Gastroesophageal sphincter (tissue), 4 donors: Measurements from ENCODE around the gene CHCHD1. TPM values are rescaled to one million over a fixed set of nuclear protein-coding genes. Genes with fewer than 3 reads are reported as not detected.

Source experiments
- ATAC-seq: fragments of 150-250 bp; one replicate; pipeline ENCODE4 v1.9.1; 2016; ENCODE audit warnings: mild to moderate bottlenecking, moderate library complexity
- H3K27ac ChIP-seq, 4 donors: fragments of 200-600 bp; sonication (generic) in 3 of 4; 1 replicate in 3 of 4; 2 replicates in 1 of 4; pipeline ENCODE4 v1.5.1; 2016 to 2019
- H3K27me3 ChIP-seq: fragments of 200-600 bp; sonication (generic); one replicate; pipeline ENCODE4 v1.5.1; 2019
- H3K36me3 ChIP-seq, 2 donors: fragments of 200-600 bp; sonication (generic); one replicate each; pipeline ENCODE4 v1.5.1; 2019; ENCODE audit warnings: control low read depth in 1 of 2
- H3K4me1 ChIP-seq, 3 donors: fragments of 200-600 bp; sonication (generic); 1 replicate in 2 of 3; 2 replicates in 1 of 3; pipeline ENCODE4 v1.5.1; 2016 to 2019; ENCODE audit warnings: control low read depth in 2 of 3
- H3K4me3 ChIP-seq, 2 donors: fragments of 200-600 bp; sonication (generic); one replicate each; pipeline ENCODE4 v1.5.1; 2019; ENCODE audit warnings: mild to moderate bottlenecking in 1 of 2, moderate library complexity in 1 of 2
- H3K9me3 ChIP-seq, 3 donors: fragments of 200-600 bp; sonication (generic); one replicate each; pipeline ENCODE4 v1.5.1; 2017 to 2019; ENCODE audit warnings: control low read depth in 2 of 3
- EP300 ChIP-seq: sonication (generic); formaldehyde crosslinking; IDR thresholded peaks from one replicate; pipeline ENCODE4 v1.6.1; 2017; ENCODE audit warnings: antibody characterized with exemption, mild to moderate bottlenecking
- POLR2A ChIP-seq, 2 donors: fragments of 450-650 bp; IDR thresholded peaks; one replicate each; pipeline ENCODE4 v1.6.1; 2017; ENCODE audit warnings: antibody characterized with exemption in 2 of 2, mild to moderate bottlenecking in 2 of 2, moderate library complexity in 1 of 2
- POLR2AphosphoS5 ChIP-seq: sonication (generic); formaldehyde crosslinking; IDR thresholded peaks from one replicate; pipeline ENCODE4 v1.6.1; 2017; ENCODE audit warnings: antibody characterized with exemption
- WGBS, 2 donors: methylation state at CpG; one replicate each; pipeline ENCODE4 v1.1.5; 2018; ENCODE audit warnings: low coverage in 1 of 2; 5-methylcytosine and 5-hydroxymethylcytosine counted together
- total RNA-seq, 4 donors: library from RNA; depleted of rRNA; stranded (reverse); fragments of >200 nt; gene quantifications; one replicate each; pipeline ENCODE4 v1.1.0, GENCODE V29; 2016
- TF ChIP-seq, protein P1 (sequence below), 4 experiments: fragments of 200-600 bp in 2 of 4; fragments of 450-650 bp in 2 of 4; sonication (generic) in 1 of 4; IDR thresholded peaks; one replicate each; pipeline ENCODE4 v1.5.1; 2017 to 2019; ENCODE audit warnings: antibody characterized with exemption in 4 of 4, mild to moderate bottlenecking in 2 of 4, moderate library complexity in 2 of 4

Gene CHCHD1
- total RNA-seq, 4 donors from 2014 or later: 19.9 to 29.5 (median 21.4) TPM

DNA sequence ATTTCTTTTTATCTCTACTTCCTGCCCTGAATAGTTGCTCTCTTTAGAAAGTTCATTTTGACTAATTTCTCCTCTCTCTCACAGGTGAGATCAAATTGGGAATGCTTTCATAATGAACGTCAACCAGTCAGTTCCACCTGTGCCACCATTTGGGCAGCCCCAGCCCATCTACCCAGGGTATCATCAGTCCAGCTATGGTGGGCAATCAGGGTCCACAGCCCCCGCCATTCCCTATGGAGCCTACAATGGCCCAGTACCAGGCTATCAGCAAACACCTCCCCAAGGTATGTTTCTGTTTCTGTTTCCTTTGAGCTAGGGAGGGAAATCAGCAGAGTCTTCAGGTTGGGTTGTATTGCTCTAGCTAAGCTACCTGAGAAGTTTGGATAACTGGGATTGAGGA is 35.1 kb upstream of the CHCHD1 start:
- 44 to 86% methylated on average over 1 to 2 of the region's 2 CpGs for WGBS, 2 donors
- Histone ChIP-seq H3K4me1 (peaks cover 0 to 82% (median 9%) of the 10 kb centered on the region in 3 donors), H3K27me3 (no peaks in the 10 kb centered on the region), H3K27ac (no peak overlapping the region), H3K4me3 (no peak overlapping the region), H3K36me3 (peaks cover 0 to 52% of the 10 kb centered on the region in 2 donors), H3K9me3 (no peaks in the 10 kb centered on the region)
- TF ChIP-seq, protein P1, sequence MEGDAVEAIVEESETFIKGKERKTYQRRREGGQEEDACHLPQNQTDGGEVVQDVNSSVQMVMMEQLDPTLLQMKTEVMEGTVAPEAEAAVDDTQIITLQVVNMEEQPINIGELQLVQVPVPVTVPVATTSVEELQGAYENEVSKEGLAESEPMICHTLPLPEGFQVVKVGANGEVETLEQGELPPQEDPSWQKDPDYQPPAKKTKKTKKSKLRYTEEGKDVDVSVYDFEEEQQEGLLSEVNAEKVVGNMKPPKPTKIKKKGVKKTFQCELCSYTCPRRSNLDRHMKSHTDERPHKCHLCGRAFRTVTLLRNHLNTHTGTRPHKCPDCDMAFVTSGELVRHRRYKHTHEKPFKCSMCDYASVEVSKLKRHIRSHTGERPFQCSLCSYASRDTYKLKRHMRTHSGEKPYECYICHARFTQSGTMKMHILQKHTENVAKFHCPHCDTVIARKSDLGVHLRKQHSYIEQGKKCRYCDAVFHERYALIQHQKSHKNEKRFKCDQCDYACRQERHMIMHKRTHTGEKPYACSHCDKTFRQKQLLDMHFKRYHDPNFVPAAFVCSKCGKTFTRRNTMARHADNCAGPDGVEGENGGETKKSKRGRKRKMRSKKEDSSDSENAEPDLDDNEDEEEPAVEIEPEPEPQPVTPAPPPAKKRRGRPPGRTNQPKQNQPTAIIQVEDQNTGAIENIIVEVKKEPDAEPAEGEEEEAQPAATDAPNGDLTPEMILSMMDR (IDR thresholded peaks at IDR 0.05): no peak
- TF ChIP-seq POLR2A (IDR thresholded peaks at IDR 0.05): no peak
- TF ChIP-seq POLR2AphosphoS5: no peak
- no peak for TF ChIP-seq EP300
- no peak for ATAC-seq

DNA sequence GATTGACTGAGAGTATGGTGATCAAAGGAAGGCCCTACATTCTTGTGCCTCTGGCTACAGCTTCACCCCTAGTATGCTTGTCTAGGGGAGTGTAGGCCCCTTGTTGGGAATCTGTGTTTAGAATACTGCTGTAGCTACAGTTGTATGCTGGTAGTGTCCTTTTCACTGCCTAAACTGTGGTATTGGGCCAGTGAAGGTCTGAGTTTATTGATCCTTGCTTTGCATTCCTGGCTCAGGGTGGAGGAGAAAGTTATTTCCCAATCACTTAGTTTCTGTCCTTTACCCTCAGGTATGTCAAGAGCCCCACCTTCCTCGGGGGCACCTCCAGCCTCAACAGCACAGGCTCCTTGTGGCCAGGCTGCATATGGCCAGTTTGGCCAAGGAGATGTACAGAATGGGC is 31.0 kb upstream of the CHCHD1 start:
- 100% methylated on average over 1 of the region's 1 CpG; no CpG with 5 or more reads in 1 of the 2 donors for WGBS, 2 donors
- no peak for ATAC-seq
- no peaks in the 10 kb centered on the region for H3K27me3 ChIP-seq
- peaks cover 0 to 51% (median 0%) of the 10 kb centered on the region in 3 donors for H3K4me1 ChIP-seq
- no peak overlapping the region for H3K4me3 ChIP-seq
- TF ChIP-seq EP300 (no peak), POLR2A (IDR thresholded peaks at IDR 0.05) (no peak), POLR2AphosphoS5 (no peak)
- TF ChIP-seq, protein P1 (IDR thresholded peaks at IDR 0.05): no peak
- H3K27ac ChIP-seq: no peak overlapping the region
- no peaks in the 10 kb centered on the region for H3K9me3 ChIP-seq
- H3K36me3 ChIP-seq: peaks cover 0 to 93% of the 10 kb centered on the region in 2 donors

DNA sequence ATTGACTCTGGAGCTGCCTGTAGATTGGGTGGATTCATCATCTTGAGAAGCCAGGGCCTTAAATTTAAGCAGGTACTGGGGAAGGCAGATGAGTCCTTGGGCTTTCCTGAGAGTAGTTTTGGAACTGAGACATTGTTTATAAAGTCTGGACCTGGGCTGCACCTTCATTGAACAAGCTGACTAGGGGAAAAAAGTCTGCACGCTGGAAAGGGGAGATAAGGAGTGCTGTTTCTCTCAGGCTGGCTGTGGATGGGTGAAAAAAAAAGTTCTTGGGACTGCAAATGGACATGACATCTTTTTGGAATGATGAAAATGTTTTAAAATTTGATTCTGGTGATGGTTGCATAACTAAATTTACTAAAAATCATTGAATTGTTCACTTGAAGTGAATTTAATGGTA is 25.7 kb upstream of the CHCHD1 start:
- peaks cover 0 to 92% of the 10 kb centered on the region in 2 donors for H3K36me3 ChIP-seq
- no peak overlapping the region for H3K4me3 ChIP-seq
- WGBS, 2 donors: 27 to 86% methylated on average over 1 of the region's 1 CpG
- no peaks in the 10 kb centered on the region for H3K27me3 ChIP-seq
- no peaks in the 10 kb centered on the region for H3K9me3 ChIP-seq
- ATAC-seq: no peak
- no peak for TF ChIP-seq POLR2A (IDR thresholded peaks at IDR 0.05)
- TF ChIP-seq EP300: no peak
- no peak for TF ChIP-seq POLR2AphosphoS5
- TF ChIP-seq, protein P1 (IDR thresholded peaks at IDR 0.05): no peak
- H3K4me1 ChIP-seq: peaks cover 0 to 8% (median 0%) of the 10 kb centered on the region in 3 donors
- H3K27ac ChIP-seq: no peak overlapping the region

- Histone ChIP-seq H3K4me3 (no peak overlapping the region), H3K36me3 (peaks cover 3 to 92% of the 10 kb centered on the region in 2 donors), H3K27ac (no peak overlapping the region), H3K9me3 (no peaks in the 10 kb centered on the region), H3K27me3 (no peaks in the 10 kb centered on the region), H3K4me1 (peaks cover 0 to 7% (median 0%) of the 10 kb centered on the region in 3 donors)
- no peak for ATAC-seq
- TF ChIP-seq POLR2A (IDR thresholded peaks at IDR 0.05) (no peak), POLR2AphosphoS5 (no peak), EP300 (no peak)
- TF ChIP-seq, protein P1 (IDR thresholded peaks at IDR 0.05): no peak
- WGBS, 2 donors: 70 to 89% methylated on average over 2 to 9 of the region's 9 CpGs
Observed at GRCh38 chr10:73758704-73759511, 22.9 kb upstream of the CHCHD1 start.
